GM21367 (cell line): Measurements from ENCODE around the gene UBFD1.
A peak's percentile ranks its signal among the peaks of the same experiment; 100 is the strongest.
"Not testable (repeated sequence)": the region's sequence is repeated elsewhere in the genome, so short reads cannot be mapped to it uniquely, and the experiment has no call there.

Source experiments
- ATAC-seq: cut with Tn5 transposase; IDR thresholded peaks from one replicate; pipeline ENCODE4 v1.9.1; 2021; ENCODE audit not compliant: unreplicated experiment

The UBFD1 gene

DNA sequence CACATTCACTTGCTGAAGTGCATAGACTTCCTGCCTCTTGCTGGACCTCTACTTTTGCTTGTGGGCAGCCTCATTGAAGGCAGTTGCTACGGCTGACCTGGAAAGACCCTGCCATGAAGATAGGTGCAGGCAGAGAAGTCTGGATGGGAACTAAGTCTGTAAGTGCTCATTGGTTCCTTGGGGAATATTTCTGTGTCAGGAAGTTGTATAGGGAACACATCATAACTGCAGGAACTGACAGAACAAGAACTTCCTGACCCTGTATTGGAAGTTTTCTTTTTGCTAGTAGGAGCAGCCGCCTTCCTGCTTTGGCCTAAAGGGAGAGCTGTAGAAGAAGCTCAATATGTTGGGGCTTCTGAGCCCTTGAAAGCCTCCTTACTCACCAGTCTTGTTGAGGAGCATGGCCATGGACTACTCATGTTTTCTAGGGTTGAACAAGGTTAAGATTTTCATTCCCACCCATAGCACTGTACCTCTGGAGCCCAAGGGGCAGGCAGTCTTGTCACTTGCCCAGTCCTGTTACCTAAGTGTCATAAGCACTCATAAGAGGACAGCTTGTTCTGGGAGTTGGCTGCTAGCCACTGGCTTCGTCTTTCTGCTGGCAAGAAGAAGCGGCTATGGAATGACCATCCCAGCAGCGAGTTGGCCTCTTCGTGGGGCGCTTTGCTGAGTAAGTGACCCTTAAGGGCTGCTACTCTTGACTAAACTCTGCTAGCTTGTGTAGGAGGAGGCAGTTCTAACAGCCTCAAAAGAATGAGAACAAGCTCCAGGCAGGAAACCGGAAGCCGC is 7.2 kb downstream of the UBFD1 start:
- no peak for ATAC-seq

GRCh38 chr16:23566724-23567123 is 9.2 kb downstream of the UBFD1 start:
- ATAC-seq, result no peak

GRCh38 chr16:23567602-23568001 is 10.1 kb downstream of the UBFD1 start:
- no peak for ATAC-seq

- ATAC-seq, result no peak
Measured at GRCh38 chr16:23570992-23571632, 13.6 kb downstream of the UBFD1 start.

DNA sequence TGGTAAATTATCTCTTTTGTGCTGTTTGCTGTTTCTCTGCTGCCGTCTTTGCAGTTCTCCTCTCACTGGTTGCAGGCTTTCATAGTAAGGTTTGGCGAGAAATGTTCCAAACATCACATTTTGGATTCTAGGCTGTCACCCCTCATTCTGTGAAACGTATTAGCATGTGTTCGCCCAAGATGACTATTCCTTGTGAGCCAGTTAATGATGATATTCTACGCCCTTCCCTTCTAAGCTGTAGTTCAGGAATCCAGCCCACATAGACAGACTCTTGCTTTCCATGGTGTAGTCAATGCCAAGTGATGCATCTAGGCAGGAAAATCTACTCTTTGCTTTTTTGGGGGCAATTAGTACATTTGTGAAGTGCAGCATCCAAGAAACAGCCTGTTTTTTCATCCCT is 14.4 kb downstream of the UBFD1 start:
- ATAC-seq, result no peak

- ATAC-seq, result no peak
Measured at GRCh38 chr16:23572394-23572793, 14.9 kb downstream of the UBFD1 start.

DNA sequence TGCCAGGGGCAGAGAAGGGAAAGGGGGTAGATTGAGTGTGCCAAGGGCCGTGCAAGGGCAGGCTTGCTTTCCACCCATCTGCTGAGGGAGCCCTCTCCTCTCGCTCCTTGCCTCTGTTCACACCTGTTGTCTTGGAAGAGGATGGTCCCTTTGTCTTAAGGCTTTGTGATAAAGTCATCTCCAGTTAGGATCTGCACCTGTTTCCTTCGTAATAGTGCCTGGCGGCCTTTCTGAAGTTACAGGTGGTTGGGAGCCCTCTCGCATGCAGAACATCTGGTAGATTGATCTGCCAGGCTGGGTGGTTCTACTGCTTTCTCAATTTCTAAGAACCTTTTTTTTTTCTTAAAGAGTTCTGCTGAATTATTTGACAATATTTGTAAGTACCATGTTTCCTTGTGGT is 16.3 kb downstream of the UBFD1 start:
- ATAC-seq, result no peak

DNA sequence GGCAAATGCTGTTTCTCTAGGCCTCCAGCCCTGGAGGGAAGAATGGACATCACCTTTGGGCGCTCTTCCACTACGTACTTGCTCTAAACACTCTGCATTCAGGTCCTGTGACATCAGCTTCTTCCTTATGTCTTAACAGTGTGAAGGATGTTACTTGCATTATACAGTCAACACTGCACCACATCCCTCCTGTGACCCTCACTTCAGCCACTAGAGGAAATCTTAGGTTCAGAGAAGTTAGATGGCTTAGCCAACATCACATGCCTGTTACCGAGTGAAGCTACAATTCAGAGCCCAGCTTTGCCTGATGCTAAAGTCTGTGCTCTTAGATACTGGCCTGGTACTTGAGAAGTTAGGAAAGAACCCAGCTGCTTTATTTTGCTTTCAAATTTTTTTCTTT is 18.3 kb downstream of the UBFD1 start:
- ATAC-seq, result no peak

DNA sequence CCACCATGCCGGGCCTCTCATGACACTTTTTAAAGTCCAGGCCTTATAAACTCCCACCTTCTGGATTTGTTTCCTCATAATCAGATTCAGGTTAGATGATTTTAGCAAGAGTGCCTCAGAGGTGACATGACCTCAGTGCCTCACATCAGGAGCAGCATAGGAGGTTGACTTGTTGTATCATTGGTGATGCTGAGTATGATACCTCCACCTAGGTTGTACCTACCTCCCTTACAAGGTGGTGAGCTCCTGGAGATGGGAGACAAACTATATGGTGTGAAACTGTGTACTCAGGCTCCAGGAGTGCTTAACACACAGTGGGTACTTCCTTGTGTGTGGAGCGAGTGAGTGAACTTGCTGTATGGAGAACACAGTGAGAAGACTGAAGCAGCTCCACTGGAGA is 20.0 kb downstream of the UBFD1 start:
- ATAC-seq, result no peak

GRCh38 chr16:23578101-23578830 is 20.7 kb downstream of the UBFD1 start:
- ATAC-seq, result no peak

DNA sequence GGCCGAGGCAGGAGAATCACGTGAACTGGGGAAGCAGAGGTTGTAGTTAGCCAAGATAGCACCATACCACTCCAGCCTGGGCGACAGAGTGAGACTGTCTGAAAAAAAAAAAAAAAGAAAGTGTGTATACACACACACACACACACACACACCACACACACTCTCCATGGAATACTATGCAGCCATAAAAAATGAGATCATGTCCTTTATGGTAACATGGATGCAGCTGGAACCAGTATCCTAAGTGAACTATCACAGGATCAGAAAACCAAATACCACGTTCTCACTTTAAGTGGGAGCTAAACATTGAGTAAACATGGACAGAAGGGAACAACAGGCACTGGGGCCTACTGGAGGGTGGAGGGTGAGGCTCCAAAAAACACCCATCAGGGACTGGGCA is 21.8 kb downstream of the UBFD1 start:
- no peak for ATAC-seq

DNA sequence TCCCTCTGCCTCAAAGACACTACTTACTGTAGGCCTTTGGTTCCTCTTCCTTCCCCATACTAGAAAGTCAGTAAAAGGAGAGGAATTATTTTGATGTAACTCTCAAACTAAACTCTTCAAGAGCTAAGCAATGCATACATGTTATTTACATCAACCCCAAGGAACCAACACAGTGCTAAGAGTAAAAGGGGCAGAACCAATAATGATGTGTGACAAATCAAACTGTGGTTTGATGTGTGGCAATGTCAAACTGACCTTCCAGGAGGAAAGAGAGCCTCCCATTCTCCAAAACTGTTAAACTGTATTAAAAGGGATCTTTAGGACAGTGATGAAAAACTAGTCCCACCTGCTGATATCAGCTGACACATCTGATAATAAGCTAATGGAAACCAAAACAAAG is 22.9 kb downstream of the UBFD1 start:
- ATAC-seq, result no peak

DNA sequence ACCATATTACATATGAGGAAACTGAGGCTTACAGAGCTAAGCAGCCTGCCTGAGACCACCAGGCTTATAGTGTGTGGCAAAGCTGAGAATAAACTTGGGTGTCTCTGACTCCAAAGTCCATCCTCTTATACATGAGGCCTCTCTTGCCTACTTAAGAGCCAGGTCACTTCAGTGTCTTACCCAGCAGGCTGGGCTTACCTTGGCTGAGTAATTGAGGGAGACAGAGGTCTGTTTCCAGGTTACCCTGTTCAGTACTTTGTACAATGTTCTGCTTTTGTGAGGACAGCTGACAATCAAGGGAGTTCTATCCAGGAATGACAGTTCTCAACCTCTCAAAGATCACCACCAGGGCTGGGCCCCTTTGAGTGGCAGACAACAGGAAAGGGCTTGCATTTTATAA is 24.2 kb downstream of the UBFD1 start:
- ATAC-seq, result no peak

GRCh38 chr16:23583271-23583670 is 25.7 kb downstream of the UBFD1 start:
- not testable (repeated sequence) for ATAC-seq

DNA sequence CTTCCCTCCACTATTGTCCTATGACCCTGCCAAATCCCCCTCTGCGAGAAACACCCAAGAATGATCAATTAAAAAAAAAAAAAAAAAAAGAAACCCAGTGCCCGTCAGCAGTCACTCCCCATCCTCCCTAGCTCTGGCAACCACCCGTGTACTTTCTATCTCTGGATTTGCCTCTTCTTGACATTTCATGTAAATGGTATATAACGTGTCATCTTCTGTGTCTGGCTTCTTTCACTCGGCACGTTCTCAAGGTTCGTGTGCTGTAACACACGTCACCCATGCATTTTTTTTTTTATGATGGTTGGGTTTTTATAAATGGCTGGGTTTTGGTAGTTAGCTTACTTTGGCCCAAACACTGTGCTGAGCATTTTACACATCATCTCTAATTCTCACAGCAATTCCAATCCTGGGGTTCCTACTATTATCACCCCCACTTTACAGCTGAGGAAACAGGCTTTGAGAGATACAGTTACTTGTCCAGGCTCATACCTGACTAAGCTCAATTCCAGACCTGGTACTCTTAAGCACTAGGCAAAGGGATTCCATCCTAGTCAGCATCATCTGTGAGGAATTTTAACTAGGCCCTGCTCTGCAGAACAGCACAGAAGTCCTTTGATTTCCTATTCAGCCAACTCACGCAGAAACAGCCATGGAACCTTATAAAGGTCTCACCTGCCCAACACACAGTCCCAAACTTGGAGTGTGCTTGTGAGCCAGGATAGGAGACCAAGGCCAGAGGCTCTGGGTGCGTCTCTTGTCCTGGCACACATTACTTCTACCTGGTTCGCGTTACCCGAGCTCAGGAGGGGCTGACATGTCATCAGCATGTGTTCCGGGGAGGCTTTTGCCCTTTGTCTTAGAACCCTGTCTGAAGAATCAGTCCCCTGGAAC is 26.9 kb downstream of the UBFD1 start:
- ATAC-seq, result no peak

- no peak for ATAC-seq
Measured at GRCh38 chr16:23587726-23588125, 30.2 kb downstream of the UBFD1 start.

- no peak for ATAC-seq
Measured at GRCh38 chr16:23590181-23590580, 32.7 kb downstream of the UBFD1 start.

DNA sequence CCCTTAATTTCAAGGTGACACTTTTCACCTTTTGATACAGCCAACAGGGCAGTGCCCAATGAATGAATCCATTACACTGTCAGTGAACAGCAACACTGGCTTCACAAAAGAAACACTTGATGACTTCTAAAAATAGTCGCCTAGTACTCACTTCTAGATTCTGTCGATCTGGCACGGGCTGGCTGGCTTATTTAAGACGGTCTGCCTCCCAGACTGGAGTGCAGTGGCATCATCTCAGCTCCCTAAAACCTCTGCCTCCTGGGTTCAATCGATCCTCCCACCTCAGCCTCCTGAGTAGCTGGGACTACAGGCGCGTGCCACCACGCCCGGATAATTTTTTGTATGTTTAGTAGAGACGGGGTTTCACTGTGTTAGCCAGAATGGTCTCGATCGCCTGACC is 36.7 kb downstream of the UBFD1 start:
- ATAC-seq, result no peak

- no peak for ATAC-seq
Measured at GRCh38 chr16:23595246-23595950, 37.9 kb downstream of the UBFD1 start.

GRCh38 chr16:23595951-23596720 is 38.6 kb downstream of the UBFD1 start, which contains the start of gene NDUFAB1:
Gene NDUFAB1 (minus strand): TSS chr16:23596316. CDS start chr16:23596290, 26 bp downstream.
- ATAC-seq, result peak; percentile 75
